HG03460 (cell line): Measurements from ENCODE around the gene UBE2L6.

Experiments used
- ATAC-seq: cut with Tn5 transposase; IDR thresholded peaks from one replicate; pipeline ENCODE4 v1.9.1; 2021; ENCODE audit not compliant: unreplicated experiment

Gene UBE2L6

DNA sequence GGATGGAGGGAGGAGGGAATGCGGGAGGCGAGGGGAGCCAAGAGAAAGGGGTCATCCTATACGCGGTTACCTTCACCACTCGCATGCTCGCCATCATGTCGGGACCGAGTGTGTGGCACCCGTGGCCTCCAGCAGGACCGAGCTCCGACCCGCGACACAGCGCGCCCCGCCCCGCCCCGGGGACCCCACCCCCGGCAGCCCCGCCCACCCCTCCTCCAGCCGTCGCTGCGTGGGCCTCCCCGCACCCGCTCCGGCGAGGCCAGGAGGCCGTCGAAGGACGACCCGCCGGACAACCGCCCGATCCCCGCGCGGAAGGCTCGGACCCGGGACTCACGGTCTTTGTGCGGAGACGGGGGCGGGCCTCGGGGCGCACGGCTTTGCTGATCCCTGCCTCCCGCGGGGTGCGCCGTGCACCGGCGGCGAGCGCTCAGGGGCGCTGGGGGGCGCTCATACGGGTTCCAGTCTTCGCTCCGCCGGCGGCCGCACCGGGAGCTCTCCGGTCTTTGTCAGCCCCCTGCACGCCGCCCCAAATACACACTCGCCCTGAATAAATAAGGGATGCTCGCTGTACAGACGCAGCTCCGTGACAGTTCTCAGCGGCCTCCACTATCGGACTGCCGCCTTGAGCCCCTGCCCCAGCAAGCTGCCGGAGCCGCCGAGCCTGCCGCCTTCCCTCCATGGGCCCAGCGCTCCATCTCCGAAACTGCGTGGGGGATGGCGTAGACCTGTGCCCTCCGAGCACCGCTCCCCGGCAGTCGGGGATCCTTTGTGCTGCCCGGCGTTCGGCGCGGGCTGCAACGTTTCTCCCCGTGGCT, at the start of gene UBE2L6:
Gene UBE2L6 (minus strand): TSS at position 158 of the 815 bp plus-strand sequence. CDS start 61 bp downstream, at position 97.
- peak; percentile 65 for ATAC-seq

DNA sequence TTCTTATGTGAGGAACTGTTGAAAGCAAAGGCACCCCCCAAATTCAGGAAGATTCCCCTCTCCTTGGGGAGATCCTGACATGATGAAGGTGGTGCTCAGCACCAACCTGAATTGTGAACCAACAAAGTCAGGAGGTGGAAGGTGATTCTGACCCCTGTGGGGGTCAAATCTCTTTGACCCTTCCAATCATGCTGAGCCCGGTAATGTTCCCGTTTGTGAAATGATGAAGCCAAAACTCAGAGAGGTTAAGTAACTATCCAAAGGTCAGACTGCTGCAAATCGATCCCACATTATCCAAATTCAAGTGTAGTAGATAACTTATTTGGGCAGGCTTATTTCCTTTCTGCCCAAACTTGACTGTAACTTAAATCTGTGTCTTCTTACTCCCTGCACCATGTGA, 49.1 kb upstream of the UBE2L6 start:
- no peak for ATAC-seq

GRCh38 chr11:57615308-57615707, 47.8 kb upstream of the UBE2L6 start:
- no peak for ATAC-seq

DNA sequence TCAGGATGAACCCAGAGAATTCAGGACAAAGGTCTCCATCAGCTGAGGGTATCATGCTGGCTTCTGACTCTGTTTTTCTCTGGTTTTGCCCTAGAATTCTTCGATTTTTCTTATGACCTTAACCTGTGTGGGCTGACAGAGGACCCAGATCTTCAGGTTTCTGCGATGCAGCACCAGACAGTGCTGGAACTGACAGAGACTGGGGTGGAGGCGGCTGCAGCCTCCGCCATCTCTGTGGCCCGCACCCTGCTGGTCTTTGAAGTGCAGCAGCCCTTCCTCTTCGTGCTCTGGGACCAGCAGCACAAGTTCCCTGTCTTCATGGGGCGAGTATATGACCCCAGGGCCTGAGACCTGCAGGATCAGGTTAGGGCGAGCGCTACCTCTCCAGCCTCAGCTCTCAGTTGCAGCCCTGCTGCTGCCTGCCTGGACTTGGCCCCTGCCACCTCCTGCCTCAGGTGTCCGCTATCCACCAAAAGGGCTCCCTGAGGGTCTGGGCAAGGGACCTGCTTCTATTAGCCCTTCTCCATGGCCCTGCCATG, 46.8 kb upstream of the UBE2L6 start:
- no peak for ATAC-seq

GRCh38 chr11:57610170-57610569, 42.7 kb upstream of the UBE2L6 start:
- ATAC-seq: no peak

GRCh38 chr11:57605028-57605420, 37.6 kb upstream of the UBE2L6 start:
- no peak for ATAC-seq

DNA sequence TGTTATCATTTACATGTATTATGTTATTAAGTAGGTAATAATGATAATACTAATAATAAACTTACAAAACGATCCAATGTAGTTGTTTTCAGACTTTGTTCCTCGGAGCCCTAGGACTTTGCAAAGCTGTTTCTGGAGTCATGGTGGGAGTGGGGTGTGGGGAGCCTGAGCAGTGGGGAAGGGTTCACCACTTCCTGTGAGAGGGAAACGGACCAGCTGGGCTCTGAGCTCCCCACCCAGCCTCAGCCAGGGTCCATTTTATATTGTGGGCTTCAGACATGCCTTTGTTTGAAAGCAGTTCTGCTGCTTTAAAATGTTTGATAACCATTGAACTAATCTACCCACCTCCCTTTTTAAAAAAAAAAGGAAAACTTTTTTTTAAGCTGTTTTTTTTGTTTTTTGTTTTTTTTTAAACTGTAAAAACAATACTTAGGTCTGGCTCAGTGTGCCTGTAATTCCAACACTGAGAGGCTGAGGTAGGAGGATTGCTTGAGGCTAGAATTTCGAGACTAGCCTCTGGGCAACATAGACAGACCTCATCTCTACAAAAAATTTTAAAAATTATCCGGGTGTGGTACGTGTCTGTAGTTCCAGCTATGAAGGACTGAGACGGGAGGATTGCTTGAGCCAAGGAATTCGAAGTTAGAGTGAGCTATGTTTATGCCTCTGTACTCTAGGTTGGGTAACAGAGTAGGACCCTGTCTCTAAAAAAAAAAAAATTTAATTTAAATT, 37.0 kb upstream of the UBE2L6 start:
- no peak for ATAC-seq

- no peak for ATAC-seq
Observed at GRCh38 chr11:57601297-57601696, 33.8 kb upstream of the UBE2L6 start.

- ATAC-seq: no peak
Observed at GRCh38 chr11:57599381-57599780, 31.9 kb upstream of the UBE2L6 start.

DNA sequence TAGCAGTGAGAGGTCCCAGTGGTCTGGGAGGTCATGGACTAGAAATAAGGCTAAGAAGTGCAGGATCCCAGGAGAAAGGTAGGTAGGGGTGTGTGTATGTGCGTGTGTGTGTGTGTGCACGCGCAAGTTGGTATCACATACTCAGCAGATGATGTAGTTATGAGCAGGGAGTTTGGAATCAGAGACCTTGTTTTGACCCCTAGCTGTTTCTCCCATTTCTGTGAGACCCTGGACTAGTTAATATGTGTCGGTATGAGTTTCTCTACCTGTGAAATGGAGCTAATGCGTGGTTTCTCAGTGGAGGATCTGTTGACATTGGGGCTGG, 31.3 kb upstream of the UBE2L6 start:
- no peak for ATAC-seq

GRCh38 chr11:57597916-57598830, 30.7 kb upstream of the UBE2L6 start:
- ATAC-seq: no peak

DNA sequence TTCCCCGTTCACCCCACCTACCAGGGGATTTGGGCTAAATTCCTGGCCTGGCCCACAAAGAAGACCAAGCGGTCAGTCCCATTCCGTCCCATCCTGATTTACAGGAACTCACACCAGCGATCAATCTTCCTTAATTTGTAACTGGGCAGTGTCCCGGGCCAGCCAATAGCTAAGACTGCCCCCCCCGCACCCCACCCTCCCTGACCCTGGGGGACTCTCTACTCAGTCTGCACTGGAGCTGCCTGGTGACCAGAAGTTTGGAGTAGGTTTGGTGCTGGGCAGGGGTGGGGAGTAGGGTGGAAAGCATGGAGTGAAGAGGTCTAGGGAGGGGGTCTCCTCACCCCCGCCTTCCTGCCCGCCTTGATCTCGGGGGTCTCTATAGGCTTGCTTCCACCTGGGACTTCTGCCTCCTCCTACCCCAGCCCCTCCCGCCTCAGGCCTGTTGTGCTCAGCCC, 30.0 kb upstream of the UBE2L6 start, which contains the start of gene SERPING1:
Gene SERPING1 (plus strand): TSS at position 225 of the 455 bp plus-strand sequence. CDS start 586 bp downstream, outside the sequence.
- ATAC-seq: no peak

GRCh38 chr11:57596266-57596885, 28.9 kb upstream of the UBE2L6 start:
- ATAC-seq: no peak

GRCh38 chr11:57588046-57588710, 20.7 kb upstream of the UBE2L6 start:
- no peak for ATAC-seq

DNA sequence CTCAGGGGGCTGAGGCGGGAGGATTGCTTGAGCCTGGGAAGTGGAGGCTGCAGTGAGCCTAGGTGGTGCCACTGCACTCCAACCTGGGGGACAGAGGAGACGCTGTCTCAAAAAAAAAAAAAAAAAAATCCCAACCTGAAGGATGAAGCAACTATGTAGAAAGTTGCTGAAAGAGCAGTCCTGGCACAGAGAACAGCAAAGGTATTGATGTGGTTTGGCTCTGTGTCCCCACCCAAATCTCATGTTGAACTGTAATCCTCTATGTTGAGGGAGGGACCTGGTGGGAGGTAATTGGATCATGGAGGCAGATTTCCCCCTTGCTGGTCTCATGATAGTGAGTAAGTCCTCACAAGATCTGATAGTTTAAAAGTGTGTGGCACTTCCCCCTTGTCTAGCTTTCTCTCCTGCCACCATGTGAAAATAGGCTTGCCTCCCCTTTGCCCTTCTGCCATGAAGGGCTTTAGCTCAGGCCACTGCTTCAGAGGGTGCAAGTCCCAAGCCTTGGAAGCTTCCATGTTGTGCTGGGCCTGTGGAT, 19.3 kb upstream of the UBE2L6 start:
- no peak for ATAC-seq

- no peak for ATAC-seq
Observed at GRCh38 chr11:57585301-57585700, 17.8 kb upstream of the UBE2L6 start.

DNA sequence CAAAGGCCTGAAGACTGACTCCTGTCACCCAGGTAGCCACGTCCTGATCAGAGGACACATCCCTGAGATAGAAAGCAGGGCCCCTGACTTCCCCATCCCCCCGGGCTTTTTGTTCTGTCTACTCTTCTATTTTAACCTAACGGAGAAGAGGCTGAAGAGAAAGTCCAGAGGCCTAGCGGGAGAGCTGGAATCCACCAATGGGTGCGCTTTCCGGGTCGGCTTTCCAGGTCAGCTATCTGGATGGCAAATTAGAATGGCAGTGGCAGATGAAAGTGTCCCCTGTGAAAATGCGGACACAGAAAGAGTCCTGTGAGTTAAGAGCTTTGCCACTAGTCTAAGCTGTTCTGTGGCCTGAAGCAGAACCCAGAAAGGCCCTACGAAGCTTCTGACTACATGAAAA, 16.9 kb upstream of the UBE2L6 start:
- no peak for ATAC-seq

DNA sequence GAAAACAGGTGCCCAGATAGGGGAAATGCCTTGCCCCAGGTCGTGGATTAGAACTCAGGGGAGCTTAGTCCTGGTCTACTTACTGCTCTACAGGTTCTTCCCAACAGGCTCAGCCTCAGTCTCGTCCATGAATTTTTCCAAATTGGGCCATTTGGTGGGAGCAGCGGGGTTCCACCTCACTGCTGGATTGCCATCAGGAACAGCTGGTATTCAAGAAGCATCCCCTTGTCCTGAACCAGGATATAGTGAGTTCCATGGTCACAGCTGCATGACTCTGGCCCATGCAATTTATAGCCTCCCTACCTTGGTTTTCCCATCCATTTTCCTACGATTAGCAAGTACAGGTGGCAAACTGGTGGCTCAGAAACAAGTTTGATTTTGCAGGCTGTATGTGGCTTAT, 6.6 kb upstream of the UBE2L6 start:
- ATAC-seq: no peak

GRCh38 chr11:57571606-57572005, 4.1 kb upstream of the UBE2L6 start:
- ATAC-seq: no peak

DNA sequence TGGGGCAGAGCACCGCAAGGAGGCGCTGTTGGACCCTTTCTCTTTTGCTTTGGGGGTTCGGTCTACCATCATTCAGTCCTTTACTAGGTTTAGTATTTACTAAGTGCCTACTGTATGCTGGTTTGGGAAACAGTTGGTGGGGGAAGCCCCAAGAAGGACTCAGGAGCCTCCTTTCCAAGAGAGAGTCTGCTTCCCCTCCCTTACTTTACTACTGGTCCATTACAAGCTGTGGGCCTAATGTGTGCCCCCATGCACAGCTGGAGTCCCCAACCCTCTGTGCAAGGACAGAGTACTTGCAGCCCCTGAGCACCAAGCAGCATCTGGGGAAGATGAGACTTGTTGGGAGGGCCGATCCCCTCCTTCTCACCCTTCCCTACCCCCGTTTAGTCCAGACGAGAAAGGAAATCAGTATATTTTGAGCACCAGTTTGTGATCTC, 876 bp upstream of the UBE2L6 start:
- no peak for ATAC-seq
